Thoracic aorta (tissue), 2 donors: ENCODE measurements around the gene ZBTB44. TPM values are rescaled to one million over a fixed set of nuclear protein-coding genes. Genes with fewer than 3 reads are reported as not detected.
"Not testable (repeated sequence)": the region's sequence is repeated elsewhere in the genome, so short reads cannot be mapped to it uniquely, and the experiment has no call there.

ENCODE experiments used
- ATAC-seq: fragments of 150-250 bp; one replicate; pipeline ENCODE4 v1.8.0; 2017; ENCODE audit warnings: low read depth; ENCODE audit not compliant: insufficient number of reproducible peaks, low FRiP score
- DNase-seq: peaks from one replicate; pipeline ENCODE4 v3.0.0-alpha.2; 2020; ENCODE audit warnings: low spot score
- H3K27ac ChIP-seq, 2 donors: fragments of 200-600 bp; sonication (generic); 1 replicate in 1 of 2; 2 replicates in 1 of 2; pipeline ENCODE4 v1.5.1; 2016; ENCODE audit warnings: mild to moderate bottlenecking in 2 of 2, moderate library complexity in 2 of 2
- H3K27me3 ChIP-seq: fragments of 200-600 bp; sonication (generic); replicated peaks from 2 replicates; pipeline ENCODE4 v1.6.0; 2016; ENCODE audit warnings: mild to moderate bottlenecking; ENCODE audit not compliant: insufficient read depth
- H3K36me3 ChIP-seq: fragments of 200-600 bp; sonication (generic); one replicate; pipeline ENCODE4 v1.5.1; 2016
- H3K4me1 ChIP-seq, 2 donors: fragments of 200-600 bp; sonication (generic); 1 replicate in 1 of 2; 2 replicates in 1 of 2; pipeline versions ENCODE4 v1.5.1 to v1.6.0; 2016; ENCODE audit warnings: low read depth in 2 of 2, mild to moderate bottlenecking in 1 of 2; ENCODE audit not compliant: control insufficient read depth in 1 of 2
- H3K4me3 ChIP-seq: fragments of 200-600 bp; sonication (generic); 2 replicates; pipeline ENCODE4 v1.5.1; 2016; ENCODE audit warnings: mild to moderate bottlenecking
- H3K9me3 ChIP-seq: fragments of 200-600 bp; sonication (generic); 2 replicates; pipeline ENCODE4 v1.5.1; 2016
- CTCF ChIP-seq: fragments of 200-600 bp; sonication (generic); IDR thresholded peaks from one replicate; pipeline ENCODE4 v1.5.1; 2019; ENCODE audit warnings: antibody characterized with exemption
- total RNA-seq, 2 donors: library from RNA; depleted of rRNA; stranded (reverse); fragments of >200 nt; gene quantifications; one replicate each; pipeline versions ENCODE4 v1.1.0 to v1.2.3, GENCODE V29; 2016

The ZBTB44 gene
- total RNA-seq, 2 donors from 2014 or later, result 38.0 to 48.7 TPM

- Histone ChIP-seq H3K27me3 (no peaks in the 10 kb centered on the region), H3K9me3 (no peaks in the 10 kb centered on the region), H3K4me3 (no peak overlapping the region), H3K4me1 (no peaks in the 10 kb centered on the region), H3K36me3 (no peaks in the 10 kb centered on the region), H3K27ac (no peak overlapping the region)
- DNase-seq (no peak), ATAC-seq (no peak)
- TF ChIP-seq CTCF, result no peak
These were observed 117.2 kb downstream of the ZBTB44 start for GRCh38 chr11:130197386-130198035.

DNA sequence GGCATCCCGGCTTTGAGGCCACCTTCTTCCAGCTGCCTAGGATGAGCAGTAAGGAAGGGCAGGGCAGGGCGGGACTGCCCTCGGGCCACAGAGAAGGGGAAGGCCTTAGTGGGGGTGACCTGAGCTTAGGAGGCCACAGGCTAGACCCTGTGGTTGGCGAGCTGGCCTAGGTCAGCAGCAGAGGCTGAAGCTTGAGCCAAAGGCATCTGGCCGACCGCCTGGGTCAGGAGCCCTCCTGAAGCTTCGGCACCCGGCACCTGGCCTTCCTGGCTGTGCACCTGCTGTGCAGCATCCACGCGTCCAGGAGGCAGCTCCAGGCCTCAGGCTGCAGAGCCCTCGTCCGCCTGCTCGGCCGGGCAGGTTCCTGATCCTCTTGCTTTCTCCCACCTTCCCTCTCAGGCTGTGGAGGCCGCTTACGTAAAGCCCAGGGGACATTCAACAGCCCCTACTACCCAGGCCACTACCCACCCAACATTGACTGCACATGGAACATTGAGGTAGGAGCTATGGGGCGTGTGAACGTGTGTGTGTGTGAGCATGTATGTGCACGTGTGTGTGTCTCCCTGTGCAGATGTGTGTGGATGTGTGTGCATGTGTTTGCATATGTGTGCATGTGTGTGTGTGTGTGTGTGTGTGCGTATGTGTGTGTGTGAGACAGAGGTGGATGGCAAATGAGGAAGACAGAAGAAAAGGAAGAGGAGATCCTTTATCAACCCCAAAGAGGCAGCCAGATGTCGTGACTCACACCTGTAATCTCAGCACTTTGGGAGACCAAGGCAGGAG, 120.3 kb downstream of the ZBTB44 start:
- Histone ChIP-seq H3K4me3 (no peak overlapping the region), H3K4me1 (no peaks in the 10 kb centered on the region), H3K36me3 (no peaks in the 10 kb centered on the region), H3K9me3 (no peaks in the 10 kb centered on the region), H3K27ac (no peak overlapping the region), H3K27me3 (no peaks in the 10 kb centered on the region)
- ATAC-seq, result no peak
- DNase-seq, result no peak
- TF ChIP-seq CTCF, result no peak

- H3K4me3 ChIP-seq, DNase-seq, ATAC-seq: not testable (repeated sequence)
These were observed 121.2 kb downstream of the ZBTB44 start for GRCh38 chr11:130193551-130193950.

GRCh38 chr11:130192845-130193267, 121.9 kb downstream of the ZBTB44 start:
- no peaks in the 10 kb centered on the region for H3K36me3 ChIP-seq
- DNase-seq, result no peak

More at GRCh38 chr11:130193551-130193950, 121.2 kb downstream of the ZBTB44 start:
- not testable (repeated sequence) for H3K27ac ChIP-seq, H3K4me1 ChIP-seq, H3K36me3 ChIP-seq, H3K27me3 ChIP-seq, H3K9me3 ChIP-seq

DNA sequence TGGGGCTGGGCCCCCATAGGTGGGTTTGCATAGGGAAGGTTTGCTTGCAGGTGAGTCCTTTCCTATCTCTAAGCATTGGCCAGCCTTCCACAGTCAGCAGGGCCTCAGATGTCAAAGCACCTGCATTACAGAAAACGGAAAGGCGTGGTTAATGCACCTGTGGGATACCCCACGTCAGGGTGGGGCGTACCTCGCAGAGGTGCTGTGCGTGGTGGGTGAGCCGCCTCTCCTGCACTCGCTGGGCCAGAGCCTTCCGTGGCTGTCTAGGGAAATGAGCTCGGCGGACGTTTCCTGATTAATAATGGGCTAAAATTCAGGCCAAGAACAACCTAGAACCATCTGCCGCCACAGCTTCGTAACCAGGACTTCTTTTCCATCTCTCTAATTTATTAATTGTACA, 122.8 kb downstream of the ZBTB44 start:
- H3K27me3 ChIP-seq, result no peaks in the 10 kb centered on the region
- ATAC-seq, result no peak
- no peaks in the 10 kb centered on the region for H3K9me3 ChIP-seq
- TF ChIP-seq CTCF, result no peak
- H3K4me1 ChIP-seq, result no peaks in the 10 kb centered on the region
- H3K36me3 ChIP-seq, result no peaks in the 10 kb centered on the region
- DNase-seq, result no peak
- no peak overlapping the region for H3K27ac ChIP-seq
- no peak overlapping the region for H3K4me3 ChIP-seq

More at GRCh38 chr11:130192845-130193267, 121.9 kb downstream of the ZBTB44 start:
- no peaks in the 10 kb centered on the region for H3K27me3 ChIP-seq
- no peak for TF ChIP-seq CTCF
- no peak overlapping the region for H3K4me3 ChIP-seq
- no peaks in the 10 kb centered on the region for H3K9me3 ChIP-seq
- no peak overlapping the region for H3K27ac ChIP-seq
- ATAC-seq, result no peak
- no peaks in the 10 kb centered on the region for H3K4me1 ChIP-seq
